Measurements from ENCODE around the gene CXCL12.

The CXCL12 gene

DNA sequence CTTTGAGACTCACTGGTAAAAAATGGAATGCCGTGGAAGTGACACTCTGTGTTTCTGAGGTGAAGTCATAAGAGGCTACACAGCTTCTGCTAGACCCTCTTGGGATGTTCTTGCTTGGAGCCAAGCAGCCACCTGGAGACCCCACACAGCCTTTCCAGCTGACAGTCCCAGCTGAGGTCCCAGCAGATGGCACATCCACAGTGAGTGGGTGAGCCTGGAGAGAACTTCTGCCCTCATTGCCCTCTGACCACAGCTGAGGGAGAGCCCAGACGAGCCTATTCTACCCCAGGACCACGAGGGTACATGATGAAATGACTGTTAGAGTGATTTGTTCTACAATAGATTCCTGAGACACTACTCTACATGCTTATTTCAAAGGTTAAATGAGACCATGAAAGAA is 44.3 kb downstream of the CXCL12 start:
- TF ChIP-seq, protein P1, sequence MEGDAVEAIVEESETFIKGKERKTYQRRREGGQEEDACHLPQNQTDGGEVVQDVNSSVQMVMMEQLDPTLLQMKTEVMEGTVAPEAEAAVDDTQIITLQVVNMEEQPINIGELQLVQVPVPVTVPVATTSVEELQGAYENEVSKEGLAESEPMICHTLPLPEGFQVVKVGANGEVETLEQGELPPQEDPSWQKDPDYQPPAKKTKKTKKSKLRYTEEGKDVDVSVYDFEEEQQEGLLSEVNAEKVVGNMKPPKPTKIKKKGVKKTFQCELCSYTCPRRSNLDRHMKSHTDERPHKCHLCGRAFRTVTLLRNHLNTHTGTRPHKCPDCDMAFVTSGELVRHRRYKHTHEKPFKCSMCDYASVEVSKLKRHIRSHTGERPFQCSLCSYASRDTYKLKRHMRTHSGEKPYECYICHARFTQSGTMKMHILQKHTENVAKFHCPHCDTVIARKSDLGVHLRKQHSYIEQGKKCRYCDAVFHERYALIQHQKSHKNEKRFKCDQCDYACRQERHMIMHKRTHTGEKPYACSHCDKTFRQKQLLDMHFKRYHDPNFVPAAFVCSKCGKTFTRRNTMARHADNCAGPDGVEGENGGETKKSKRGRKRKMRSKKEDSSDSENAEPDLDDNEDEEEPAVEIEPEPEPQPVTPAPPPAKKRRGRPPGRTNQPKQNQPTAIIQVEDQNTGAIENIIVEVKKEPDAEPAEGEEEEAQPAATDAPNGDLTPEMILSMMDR (IDR thresholded peaks at IDR 0.05; ENCODE audit: low read depth, low read length), result no peak
- no peak overlapping the region for H3K4me3 ChIP-seq (ENCODE audit: low read depth, low read length)

DNA sequence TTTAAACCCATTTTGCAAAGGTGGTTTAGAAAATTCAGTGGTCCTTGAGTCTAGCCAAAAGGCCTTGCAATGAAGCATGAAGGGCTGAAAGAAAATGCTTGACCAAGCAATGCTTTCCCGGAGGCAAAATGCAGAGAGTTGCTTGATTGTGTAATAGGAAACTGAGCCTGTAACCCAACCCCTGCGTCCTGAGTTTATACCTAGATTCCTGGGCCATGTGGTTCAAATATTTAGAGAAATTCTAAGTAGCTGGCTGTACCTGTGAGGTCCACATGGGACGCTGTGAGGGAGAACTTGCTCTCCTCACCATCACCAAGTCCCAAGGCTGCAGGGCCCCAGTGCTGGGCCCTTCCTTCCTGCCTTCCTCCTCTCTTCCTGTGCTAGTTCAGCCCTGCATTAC is 45.7 kb downstream of the CXCL12 start:
- TF ChIP-seq, protein P1 (IDR thresholded peaks at IDR 0.05; ENCODE audit: low read depth, low read length), result no peak
- no peak overlapping the region for H3K4me3 ChIP-seq (ENCODE audit: low read depth, low read length)

DNA sequence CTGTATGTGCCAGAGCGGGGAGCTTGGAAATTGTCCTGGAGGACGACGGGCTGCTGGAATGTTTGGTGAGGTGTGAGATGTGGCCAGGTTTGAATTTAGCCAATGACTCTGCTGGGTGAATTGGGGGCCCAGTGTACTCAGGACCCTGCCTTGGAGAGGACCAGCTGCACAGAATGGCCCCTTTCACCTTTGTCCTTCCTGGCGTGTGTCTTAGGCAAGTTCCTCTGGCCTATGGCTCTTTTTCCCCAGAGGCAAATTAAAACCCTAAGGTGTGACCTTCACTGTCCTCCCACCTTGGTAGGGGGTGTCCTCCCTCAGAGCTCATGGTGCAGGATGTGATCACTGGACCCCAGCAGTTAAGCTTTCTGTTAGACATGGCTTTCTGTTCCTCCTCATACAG is 47.8 kb downstream of the CXCL12 start:
- TF ChIP-seq, protein P1 (IDR thresholded peaks at IDR 0.05; ENCODE audit: low read depth, low read length), result no peak
- no peak overlapping the region for H3K4me3 ChIP-seq (ENCODE audit: low read depth, low read length)

DNA sequence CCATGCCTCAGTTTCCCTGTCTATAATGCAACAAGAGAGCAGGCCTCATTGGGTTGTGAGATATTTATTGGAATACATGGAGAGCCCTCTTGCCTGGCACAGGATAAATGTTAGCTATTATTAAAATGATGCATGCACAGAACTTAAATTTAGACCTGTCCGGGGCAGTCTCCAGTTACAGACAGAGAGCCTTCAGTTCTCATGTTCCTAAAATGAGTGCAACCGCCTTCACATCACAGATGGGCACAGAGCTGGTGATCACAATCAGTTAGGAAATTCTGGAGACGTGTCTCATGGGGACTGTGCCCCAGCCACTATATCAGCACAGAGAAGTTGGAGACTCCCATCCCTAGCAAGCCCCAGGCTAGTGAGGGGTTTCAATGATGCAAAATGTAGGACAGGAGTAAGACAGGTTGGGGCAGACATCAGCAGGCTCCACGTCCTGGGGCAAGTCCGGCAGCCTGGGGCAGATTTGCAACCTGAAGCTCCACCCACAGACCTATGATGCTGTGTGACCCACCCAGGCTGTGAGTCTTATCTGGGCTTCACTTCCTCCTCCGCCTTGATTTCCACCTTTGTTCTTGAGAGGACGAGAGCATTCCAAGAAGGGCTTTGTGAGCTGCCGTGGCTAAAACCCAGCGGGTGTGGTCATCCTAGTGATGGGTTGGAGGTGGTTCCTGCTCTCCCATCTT is 49.4 kb downstream of the CXCL12 start:
- H3K4me3 ChIP-seq (ENCODE audit: low read depth, low read length), result no peak overlapping the region
- TF ChIP-seq, protein P1 (IDR thresholded peaks at IDR 0.05; ENCODE audit: low read depth, low read length), result no peak

DNA sequence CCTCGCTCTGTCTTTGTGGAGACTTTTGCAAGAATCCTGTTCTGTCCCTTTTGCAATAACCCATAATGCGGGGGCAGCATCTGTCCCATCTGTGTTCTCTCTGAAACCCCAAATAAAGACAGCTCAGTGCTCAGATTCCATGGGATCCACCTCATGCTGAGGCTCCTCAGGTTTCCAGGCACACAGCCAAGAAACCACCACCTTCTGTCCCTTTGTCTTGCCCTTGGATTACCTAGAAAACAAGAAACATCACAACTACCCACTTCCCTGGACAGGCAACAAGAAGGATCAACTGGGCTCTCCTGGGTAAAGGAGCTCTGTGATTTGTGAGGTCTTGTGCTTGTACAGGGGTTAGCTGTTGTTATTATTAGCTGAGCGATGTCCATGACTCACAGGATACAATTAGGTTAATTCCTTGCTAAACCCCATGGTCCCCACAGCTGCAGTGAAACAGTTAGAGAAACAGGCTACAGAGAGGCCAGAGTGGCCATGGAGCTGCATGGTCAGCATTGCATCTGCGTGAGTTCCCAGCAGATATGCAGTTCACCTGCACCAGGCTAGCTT is 50.2 kb downstream of the CXCL12 start:
- TF ChIP-seq, protein P1 (IDR thresholded peaks at IDR 0.05; ENCODE audit: low read depth, low read length), result no peak

DNA sequence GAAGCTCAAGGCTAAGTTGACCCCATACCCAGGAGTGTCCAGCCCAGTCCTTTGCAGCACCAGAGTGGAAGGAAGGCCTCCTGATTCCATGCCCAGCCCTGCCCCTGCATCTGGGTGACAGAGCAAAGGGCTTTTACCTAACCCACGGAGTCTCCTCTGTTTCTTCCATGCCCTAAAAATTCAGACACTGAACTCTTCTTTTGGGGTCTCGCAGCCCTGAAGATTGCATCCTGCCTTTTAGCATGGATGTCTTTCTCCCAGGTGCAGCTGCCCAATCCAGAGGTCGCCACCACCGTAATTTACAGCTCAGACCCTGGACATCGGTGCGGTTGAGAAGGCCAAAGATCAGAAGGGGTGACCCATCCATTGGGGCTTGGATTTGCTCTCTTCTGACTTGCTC is 50.8 kb downstream of the CXCL12 start:
- TF ChIP-seq, protein P1 (IDR thresholded peaks at IDR 0.05; ENCODE audit: low read depth, low read length), result no peak
- no peak overlapping the region for H3K4me3 ChIP-seq (ENCODE audit: low read depth, low read length)

More for the DNA sequence above, 50.2 kb downstream of the CXCL12 start:
- no peak overlapping the region for H3K4me3 ChIP-seq (ENCODE audit: low read depth, low read length)

- no peak overlapping the region for H3K4me3 ChIP-seq (ENCODE audit: low read depth, low read length)
- TF ChIP-seq, protein P1 (IDR thresholded peaks at IDR 0.05; ENCODE audit: low read depth, low read length), result no peak
These were observed 51.4 kb downstream of the CXCL12 start for GRCh38 chr10:44333511-44333910.

Data from WI38 (cell line).